Measurements from ENCODE around the gene MUC20. TPM values are rescaled to one million over a fixed set of nuclear protein-coding genes. Genes with fewer than 3 reads are reported as not detected.

The MUC20 gene
- total and polyA plus RNA-seq, 9 of the 15 experiments (the other 6 are each of a cell fraction or from before 2014, with no cell fraction given) = 0.03 to 0.23 (median 0.15) TPM; not detected in 3

DNA sequence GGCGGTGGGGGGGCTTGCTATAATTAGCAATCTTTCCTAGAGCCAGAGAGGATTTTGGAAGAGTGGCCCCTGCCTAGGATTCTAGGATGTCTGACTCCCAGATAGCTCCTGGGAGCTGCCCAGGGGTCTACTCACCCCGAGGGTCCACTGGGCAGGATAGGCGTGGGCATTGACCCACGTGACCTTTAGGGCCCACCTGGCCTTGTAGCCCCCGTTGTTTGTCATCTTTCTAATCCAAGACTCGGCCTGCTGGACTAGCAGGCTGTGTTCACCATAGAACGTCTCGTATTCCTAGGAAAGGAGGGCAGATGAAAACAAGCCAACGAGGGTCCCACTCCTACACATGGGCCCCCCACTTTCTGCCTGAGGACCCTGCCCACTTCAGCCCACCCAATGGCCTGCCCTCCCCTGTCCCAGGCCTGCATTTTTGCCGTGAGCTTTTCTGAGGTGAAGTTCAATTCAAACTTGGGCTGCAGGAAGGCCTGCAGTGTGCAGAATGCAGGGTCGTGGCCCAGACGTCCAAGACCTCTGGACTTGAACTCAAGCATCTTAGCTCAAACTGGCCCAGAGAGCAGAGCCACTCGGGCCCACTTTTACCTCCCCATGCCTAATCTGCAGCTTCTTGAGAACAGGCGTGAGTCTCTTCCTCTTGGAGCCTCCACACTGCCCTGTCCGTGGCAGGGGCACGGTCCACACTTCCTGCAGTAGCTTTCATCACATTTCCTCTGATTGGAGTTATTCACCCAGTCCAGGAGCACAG is 49.5 kb downstream of the MUC20 start:
- H2AFZ ChIP-seq (ENCODE audit: low read depth, low read length) = no peak overlapping the region
- peaks cover 0 to 7% of the 10 kb centered on the region in 2 experiments; a peak in 2 of 5 replicates for H3K4me1 ChIP-seq (replicated peaks in 1 of 2; ENCODE audit: control insufficient read depth in 2 of 2, insufficient read depth in 2 of 2, low read length in 2 of 2)
- CTCF ChIA-PET (ENCODE audit: low intra/inter-chr PET ratio) = interaction anchor here (0.5 kb wide), 1 partner anchor 124 kb away, joined by 3 read pairs; no protein-coding TSS in a partner anchor
- H3K79me2 ChIP-seq (ENCODE audit: control insufficient read depth, insufficient read depth, low read length) = no peaks in the 10 kb centered on the region
- H3K9ac ChIP-seq (ENCODE audit: insufficient read depth in 1 of 2, low read depth in 2 of 2, low read length in 2 of 2) = no peak overlapping the region; a peak in 1 of 4 replicates
- no peak overlapping the region for H3K4me2 ChIP-seq (ENCODE audit: insufficient read depth, low read length)
- peaks cover 11 to 64% of the 10 kb centered on the region in 2 experiments; a peak in 4 of 5 replicates for H3K27me3 ChIP-seq (ENCODE audit: control insufficient read depth in 2 of 2, insufficient read depth in 2 of 2, low read length in 2 of 2)
- ATAC-seq = no peak
- in situ Hi-C loops (cut with MboI) = no loop called here
- POLR2A ChIA-PET = interaction anchor here (0.6 kb wide), 1 partner anchor 26 kb away, joined by 4 read pairs; no protein-coding TSS in a partner anchor
- DNase-seq (ENCODE audit: extremely low read depth in 1 of 4, low spot score in 3 of 4) = no peak
- H3K9me3 ChIP-seq (replicated peaks; ENCODE audit: control insufficient read depth, insufficient read depth, low read depth, low read length) = no peaks in the 10 kb centered on the region
- BruUV-seq (replicated peaks) = no TSS peak
- intact Hi-C loops (cut with micrococcal nuclease) = no loop called here
- no peaks in the 10 kb centered on the region for H3K36me3 ChIP-seq (ENCODE audit: control insufficient read depth, insufficient read depth, low read length)
- H3K4me3 ChIP-seq = no peak overlapping the region
- no peak overlapping the region for H3K27ac ChIP-seq (ENCODE audit: extremely low read depth, low read depth, low read length)
- H4K20me1 ChIP-seq (replicated peaks; ENCODE audit: control insufficient read depth, insufficient read depth, low read length) = no peaks in the 10 kb centered on the region
- 13% methylated on average over 16 of the region's 16 CpGs for WGBS (ENCODE audit: insufficient coverage, low coverage, missing lambda C conversion rate)
- no peaks in the 10 kb centered on the region for H3K9me1 ChIP-seq (ENCODE audit: control insufficient read depth, insufficient read depth, low read length)
- no peak for FAIRE-seq
- TF ChIP-seq FOXA1 (IDR thresholded peaks at IDR 0.05; ENCODE audit: borderline replicate concordance) = no peak
- TF ChIP-seq, protein P1, sequence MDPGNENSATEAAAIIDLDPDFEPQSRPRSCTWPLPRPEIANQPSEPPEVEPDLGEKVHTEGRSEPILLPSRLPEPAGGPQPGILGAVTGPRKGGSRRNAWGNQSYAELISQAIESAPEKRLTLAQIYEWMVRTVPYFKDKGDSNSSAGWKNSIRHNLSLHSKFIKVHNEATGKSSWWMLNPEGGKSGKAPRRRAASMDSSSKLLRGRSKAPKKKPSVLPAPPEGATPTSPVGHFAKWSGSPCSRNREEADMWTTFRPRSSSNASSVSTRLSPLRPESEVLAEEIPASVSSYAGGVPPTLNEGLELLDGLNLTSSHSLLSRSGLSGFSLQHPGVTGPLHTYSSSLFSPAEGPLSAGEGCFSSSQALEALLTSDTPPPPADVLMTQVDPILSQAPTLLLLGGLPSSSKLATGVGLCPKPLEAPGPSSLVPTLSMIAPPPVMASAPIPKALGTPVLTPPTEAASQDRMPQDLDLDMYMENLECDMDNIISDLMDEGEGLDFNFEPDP (CRISPR knock-in tag; IDR thresholded peaks at IDR 0.05) = no peak
- no peak for TF ChIP-seq KLF1 (tag; IDR thresholded peaks at IDR 0.05)
- no peak for TF ChIP-seq TGIF2 (CRISPR knock-in tag; IDR thresholded peaks at IDR 0.05)
- TF ChIP-seq, protein P2, sequence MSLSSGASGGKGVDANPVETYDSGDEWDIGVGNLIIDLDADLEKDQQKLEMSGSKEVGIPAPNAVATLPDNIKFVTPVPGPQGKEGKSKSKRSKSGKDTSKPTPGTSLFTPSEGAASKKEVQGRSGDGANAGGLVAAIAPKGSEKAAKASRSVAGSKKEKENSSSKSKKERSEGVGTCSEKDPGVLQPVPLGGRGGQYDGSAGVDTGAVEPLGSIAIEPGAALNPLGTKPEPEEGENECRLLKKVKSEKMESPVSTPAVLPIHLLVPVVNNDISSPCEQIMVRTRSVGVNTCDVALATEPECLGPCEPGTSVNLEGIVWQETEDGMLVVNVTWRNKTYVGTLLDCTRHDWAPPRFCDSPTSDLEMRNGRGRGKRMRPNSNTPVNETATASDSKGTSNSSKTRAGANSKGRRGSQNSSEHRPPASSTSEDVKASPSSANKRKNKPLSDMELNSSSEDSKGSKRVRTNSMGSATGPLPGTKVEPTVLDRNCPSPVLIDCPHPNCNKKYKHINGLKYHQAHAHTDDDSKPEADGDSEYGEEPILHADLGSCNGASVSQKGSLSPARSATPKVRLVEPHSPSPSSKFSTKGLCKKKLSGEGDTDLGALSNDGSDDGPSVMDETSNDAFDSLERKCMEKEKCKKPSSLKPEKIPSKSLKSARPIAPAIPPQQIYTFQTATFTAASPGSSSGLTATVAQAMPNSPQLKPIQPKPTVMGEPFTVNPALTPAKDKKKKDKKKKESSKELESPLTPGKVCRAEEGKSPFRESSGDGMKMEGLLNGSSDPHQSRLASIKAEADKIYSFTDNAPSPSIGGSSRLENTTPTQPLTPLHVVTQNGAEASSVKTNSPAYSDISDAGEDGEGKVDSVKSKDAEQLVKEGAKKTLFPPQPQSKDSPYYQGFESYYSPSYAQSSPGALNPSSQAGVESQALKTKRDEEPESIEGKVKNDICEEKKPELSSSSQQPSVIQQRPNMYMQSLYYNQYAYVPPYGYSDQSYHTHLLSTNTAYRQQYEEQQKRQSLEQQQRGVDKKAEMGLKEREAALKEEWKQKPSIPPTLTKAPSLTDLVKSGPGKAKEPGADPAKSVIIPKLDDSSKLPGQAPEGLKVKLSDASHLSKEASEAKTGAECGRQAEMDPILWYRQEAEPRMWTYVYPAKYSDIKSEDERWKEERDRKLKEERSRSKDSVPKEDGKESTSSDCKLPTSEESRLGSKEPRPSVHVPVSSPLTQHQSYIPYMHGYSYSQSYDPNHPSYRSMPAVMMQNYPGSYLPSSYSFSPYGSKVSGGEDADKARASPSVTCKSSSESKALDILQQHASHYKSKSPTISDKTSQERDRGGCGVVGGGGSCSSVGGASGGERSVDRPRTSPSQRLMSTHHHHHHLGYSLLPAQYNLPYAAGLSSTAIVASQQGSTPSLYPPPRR (CRISPR knock-in tag; IDR thresholded peaks at IDR 0.05; ENCODE audit: borderline replicate concordance) = no peak
- TF ChIP-seq, protein P3, sequence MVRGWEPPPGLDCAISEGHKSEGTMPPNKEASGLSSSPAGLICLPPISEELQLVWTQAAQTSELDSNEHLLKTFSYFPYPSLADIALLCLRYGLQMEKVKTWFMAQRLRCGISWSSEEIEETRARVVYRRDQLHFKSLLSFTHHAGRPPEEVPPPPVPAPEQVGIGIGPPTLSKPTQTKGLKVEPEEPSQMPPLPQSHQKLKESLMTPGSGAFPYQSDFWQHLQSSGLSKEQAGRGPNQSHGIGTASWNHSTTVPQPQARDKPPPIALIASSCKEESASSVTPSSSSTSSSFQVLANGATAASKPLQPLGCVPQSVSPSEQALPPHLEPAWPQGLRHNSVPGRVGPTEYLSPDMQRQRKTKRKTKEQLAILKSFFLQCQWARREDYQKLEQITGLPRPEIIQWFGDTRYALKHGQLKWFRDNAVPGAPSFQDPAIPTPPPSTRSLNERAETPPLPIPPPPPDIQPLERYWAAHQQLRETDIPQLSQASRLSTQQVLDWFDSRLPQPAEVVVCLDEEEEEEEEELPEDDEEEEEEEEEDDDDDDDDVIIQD (CRISPR knock-in tag; IDR thresholded peaks at IDR 0.05) = no peak
- TF ChIP-seq ZNF324 (CRISPR knock-in tag; IDR thresholded peaks at IDR 0.05) = no peak
- no peak for TF ChIP-seq BCL6 (CRISPR knock-in tag; IDR thresholded peaks at IDR 0.05)
- TF ChIP-seq, protein P4, sequence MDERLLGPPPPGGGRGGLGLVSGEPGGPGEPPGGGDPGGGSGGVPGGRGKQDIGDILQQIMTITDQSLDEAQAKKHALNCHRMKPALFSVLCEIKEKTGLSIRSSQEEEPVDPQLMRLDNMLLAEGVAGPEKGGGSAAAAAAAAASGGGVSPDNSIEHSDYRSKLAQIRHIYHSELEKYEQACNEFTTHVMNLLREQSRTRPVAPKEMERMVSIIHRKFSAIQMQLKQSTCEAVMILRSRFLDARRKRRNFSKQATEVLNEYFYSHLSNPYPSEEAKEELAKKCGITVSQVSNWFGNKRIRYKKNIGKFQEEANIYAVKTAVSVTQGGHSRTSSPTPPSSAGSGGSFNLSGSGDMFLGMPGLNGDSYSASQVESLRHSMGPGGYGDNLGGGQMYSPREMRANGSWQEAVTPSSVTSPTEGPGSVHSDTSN (CRISPR knock-in tag; IDR thresholded peaks at IDR 0.05; ENCODE audit: low read depth) = no peak
- TF ChIP-seq, protein P4 (tag; conservative IDR thresholded peaks at IDR 0.05; ENCODE audit: low read depth) = no peak
- TF ChIP-seq ZNF75A (CRISPR knock-in tag; IDR thresholded peaks at IDR 0.05) = no peak
